Measurements from ENCODE around the gene ZNF764.
"Not testable (repeated sequence)": the region's sequence is repeated elsewhere in the genome, so short reads cannot be mapped to it uniquely, and the experiment has no call there.

The ZNF764 gene

DNA sequence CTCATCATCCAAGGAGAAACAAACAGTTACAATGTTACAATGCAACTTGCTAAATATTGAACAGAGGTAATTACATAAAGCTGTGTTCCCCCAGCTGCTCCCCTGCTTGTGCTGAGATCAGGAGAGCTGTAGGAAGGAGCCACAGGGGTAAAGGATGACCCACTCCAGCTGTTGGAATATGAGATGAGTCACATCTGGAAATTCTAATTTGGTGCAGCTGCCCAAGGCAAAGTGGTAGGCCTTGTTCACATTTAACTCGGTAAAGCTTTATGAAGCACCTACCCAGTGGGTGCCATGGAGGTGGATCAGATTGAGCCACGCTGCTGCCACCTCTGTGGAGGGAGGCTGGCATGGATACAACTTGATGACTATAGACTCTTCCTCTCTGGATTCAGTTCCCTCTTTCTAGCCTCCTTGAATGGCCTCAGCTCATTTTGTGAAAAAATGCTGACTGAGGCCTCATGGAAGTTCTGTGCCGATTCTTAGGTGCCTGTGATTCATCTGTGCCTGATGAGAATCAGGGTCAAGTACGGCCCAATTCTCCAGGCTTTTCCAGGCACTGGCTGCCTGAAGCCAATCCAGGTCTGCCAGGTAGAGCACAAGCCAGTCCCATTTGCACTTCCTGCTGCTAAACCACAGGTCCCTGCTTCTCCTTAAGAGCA lies 44.6 kb upstream of the ZNF764 start:
- no peak for DNase-seq
- Histone ChIP-seq H3K27me3 (replicated peaks) (no peaks in the 10 kb centered on the region), H3K27ac (no peak overlapping the region), H3K36me3 (replicated peaks) (peaks cover 19% of the 10 kb centered on the region), H3K4me3 (ENCODE audit: low read depth, low read length) (no peak overlapping the region)
- TF ChIP-seq, protein P1, sequence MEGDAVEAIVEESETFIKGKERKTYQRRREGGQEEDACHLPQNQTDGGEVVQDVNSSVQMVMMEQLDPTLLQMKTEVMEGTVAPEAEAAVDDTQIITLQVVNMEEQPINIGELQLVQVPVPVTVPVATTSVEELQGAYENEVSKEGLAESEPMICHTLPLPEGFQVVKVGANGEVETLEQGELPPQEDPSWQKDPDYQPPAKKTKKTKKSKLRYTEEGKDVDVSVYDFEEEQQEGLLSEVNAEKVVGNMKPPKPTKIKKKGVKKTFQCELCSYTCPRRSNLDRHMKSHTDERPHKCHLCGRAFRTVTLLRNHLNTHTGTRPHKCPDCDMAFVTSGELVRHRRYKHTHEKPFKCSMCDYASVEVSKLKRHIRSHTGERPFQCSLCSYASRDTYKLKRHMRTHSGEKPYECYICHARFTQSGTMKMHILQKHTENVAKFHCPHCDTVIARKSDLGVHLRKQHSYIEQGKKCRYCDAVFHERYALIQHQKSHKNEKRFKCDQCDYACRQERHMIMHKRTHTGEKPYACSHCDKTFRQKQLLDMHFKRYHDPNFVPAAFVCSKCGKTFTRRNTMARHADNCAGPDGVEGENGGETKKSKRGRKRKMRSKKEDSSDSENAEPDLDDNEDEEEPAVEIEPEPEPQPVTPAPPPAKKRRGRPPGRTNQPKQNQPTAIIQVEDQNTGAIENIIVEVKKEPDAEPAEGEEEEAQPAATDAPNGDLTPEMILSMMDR (IDR thresholded peaks at IDR 0.05; ENCODE audit: low read depth, low read length, missing control alignments), result no peak
- in situ Hi-C loops (cut with HindIII; ENCODE audit: low pct_ligation_motif_present, low sequenced_read_pairs), result loop anchor here (25.0 kb wide), 1 partner anchor 165 kb away; the partner anchor contains the start of genes DCTPP1 and SEPHS2

DNA sequence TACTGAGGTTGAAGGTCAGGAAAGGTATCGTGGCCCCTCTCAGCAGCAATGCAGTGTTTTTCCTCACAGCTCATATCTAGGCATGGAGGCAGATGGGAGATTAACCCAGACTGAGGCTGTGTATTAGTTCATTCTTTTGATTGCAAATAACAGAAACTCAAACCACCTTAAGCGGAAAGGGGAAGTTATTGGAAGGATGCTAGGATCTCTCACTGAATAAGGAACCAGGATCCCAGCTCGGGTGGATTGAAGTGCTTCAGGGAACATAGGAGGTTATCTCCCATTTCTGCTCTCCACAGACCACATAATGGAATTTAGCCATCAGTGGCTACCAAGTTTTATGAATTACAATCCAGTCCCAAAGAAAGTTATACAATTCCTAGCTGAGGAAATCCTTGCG lies 43.8 kb upstream of the ZNF764 start:
- no peak overlapping the region for H3K4me3 ChIP-seq (ENCODE audit: low read depth, low read length)
- TF ChIP-seq, protein P1 (IDR thresholded peaks at IDR 0.05; ENCODE audit: low read depth, low read length, missing control alignments), result no peak
- no peaks in the 10 kb centered on the region for H3K27me3 ChIP-seq (replicated peaks)
- in situ Hi-C loops (cut with HindIII; ENCODE audit: low pct_ligation_motif_present, low sequenced_read_pairs), result loop anchor here (25.0 kb wide), 1 partner anchor 165 kb away; the partner anchor contains the start of genes DCTPP1 and SEPHS2
- H3K36me3 ChIP-seq (replicated peaks), result peaks cover 19% of the 10 kb centered on the region
- H3K27ac ChIP-seq, result no peak overlapping the region
- DNase-seq, result no peak

DNA sequence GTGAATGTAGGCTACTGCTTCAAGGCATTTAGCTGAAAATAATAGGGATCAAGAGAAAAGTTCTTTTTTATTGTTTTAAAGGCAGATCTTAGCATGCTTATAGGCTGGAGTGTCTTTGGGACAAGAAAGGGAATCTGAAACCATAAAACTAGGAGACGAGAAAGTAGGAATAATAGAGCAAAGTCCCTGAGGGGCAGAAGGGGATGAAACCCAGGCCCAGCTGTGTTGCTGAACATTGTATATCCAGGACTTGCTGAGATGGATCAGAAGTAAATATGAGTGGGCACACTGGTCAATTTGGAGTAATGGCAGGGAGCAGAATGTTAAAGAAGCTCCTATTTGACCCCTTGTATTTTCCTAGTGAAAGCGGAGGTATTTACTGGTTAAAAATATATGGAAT lies 42.8 kb upstream of the ZNF764 start:
- in situ Hi-C loops (cut with HindIII; ENCODE audit: low pct_ligation_motif_present, low sequenced_read_pairs), result loop anchor here (25.0 kb wide), 1 partner anchor 164 kb away; the partner anchor contains the start of genes DCTPP1 and SEPHS2
- no peak for DNase-seq
- H3K27ac ChIP-seq, result no peak overlapping the region
- H3K36me3 ChIP-seq (replicated peaks), result peaks cover 19% of the 10 kb centered on the region
- H3K27me3 ChIP-seq (replicated peaks), result no peaks in the 10 kb centered on the region
- TF ChIP-seq, protein P1 (IDR thresholded peaks at IDR 0.05; ENCODE audit: low read depth, low read length, missing control alignments), result no peak
- H3K4me3 ChIP-seq (ENCODE audit: low read depth, low read length), result no peak overlapping the region

DNA sequence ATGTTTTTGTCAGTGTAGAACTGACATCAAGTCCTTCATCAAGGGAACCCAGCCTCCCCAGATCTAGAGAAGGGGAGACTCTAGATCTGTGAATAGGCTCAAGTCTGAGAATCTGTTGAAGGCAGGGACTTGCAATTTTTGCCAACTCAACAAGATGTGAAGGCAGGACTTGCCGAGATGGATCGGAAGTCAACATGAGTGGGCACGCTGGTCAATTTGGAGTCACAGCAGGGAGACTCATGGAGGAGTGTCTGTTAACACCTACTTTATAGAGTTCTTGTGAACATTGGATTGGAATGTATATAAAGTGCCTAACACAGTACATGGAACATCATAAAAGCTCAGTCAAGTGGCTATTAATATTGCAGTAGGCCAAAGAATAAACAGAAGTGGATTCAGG lies 42.0 kb upstream of the ZNF764 start:
- Histone ChIP-seq H3K27me3 (replicated peaks) (no peaks in the 10 kb centered on the region), H3K36me3 (replicated peaks) (peaks cover 17% of the 10 kb centered on the region), H3K27ac (no peak overlapping the region), H3K4me3 (ENCODE audit: low read depth, low read length) (no peak overlapping the region)
- no peak for DNase-seq
- in situ Hi-C loops (cut with HindIII; ENCODE audit: low pct_ligation_motif_present, low sequenced_read_pairs), result loop anchor here (25.0 kb wide), 1 partner anchor 163 kb away; the partner anchor contains the start of genes DCTPP1 and SEPHS2
- TF ChIP-seq, protein P1 (IDR thresholded peaks at IDR 0.05; ENCODE audit: low read depth, low read length, missing control alignments), result no peak

DNA sequence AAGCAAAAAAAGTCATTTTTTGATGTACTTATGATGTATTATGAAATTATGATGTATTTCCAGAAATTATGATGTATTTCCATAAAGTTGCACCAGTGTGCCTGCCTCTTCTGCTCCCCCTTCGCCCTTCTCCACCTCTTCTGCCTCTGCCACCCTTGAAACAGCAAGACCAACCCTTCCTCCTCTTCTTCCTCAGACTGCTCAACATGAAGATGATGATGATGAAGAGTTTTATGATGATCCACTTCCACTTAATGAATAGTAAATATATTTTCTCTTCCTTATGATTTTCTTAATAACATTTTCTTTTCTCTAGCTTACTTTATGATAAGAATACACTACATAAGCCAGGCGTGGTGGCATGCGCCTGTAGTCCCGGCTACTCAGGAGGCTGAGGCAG lies 34.7 kb upstream of the ZNF764 start:
- TF ChIP-seq, protein P1 (IDR thresholded peaks at IDR 0.05; ENCODE audit: low read depth, low read length, missing control alignments), result no peak
- in situ Hi-C loops (cut with HindIII; ENCODE audit: low pct_ligation_motif_present, low sequenced_read_pairs), result no loop called here
- H3K27me3 ChIP-seq (replicated peaks), result no peaks in the 10 kb centered on the region

DNA sequence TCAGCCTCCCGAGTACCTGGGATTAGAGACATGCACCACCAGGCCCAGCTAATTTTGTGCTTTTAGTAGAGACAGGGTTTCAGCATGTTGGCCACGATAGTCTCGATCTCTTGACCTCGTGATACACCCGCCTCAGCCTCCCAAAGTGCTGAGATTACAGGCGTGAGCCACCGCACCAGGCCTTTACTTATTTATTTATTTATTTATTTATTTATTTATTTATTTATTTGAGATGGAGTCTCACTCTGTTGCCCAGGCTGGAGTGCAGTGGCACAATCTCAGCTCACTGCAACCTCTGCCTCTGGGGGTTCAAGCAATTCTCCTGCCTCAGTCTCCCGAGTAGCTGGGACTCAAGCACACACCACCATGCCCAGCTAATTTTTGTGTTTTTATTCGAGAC lies 32.7 kb upstream of the ZNF764 start:
- in situ Hi-C loops (cut with HindIII; ENCODE audit: low pct_ligation_motif_present, low sequenced_read_pairs); H3K36me3 ChIP-seq (replicated peaks); DNase-seq: not testable (repeated sequence)

More for the DNA sequence above, 34.7 kb upstream of the ZNF764 start:
- H3K27ac ChIP-seq, result no peak overlapping the region
- H3K36me3 ChIP-seq (replicated peaks), result no peaks in the 10 kb centered on the region
- DNase-seq, result no peak
- no peak overlapping the region for H3K4me3 ChIP-seq (ENCODE audit: low read depth, low read length)

DNA sequence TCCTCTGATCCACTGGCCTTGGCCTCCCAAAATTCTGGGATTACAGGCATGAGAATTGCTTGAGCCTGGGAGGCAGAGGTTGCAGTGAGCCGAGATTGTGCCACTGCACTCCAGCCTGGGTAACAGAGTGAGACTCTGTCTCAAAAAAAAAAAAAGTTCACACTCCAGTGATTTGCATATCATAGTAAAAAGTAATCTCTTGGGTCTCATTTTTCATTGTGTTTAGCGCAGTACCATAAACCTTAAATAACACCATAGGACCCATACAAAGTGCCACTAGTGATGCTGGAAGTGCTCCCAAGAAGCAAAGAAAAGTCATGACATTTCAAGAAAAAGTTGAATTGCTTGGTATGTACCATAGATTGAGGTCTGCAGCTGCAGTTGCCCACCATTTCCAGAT lies 31.4 kb upstream of the ZNF764 start:
- DNase-seq; H3K36me3 ChIP-seq (replicated peaks); H3K27ac ChIP-seq; H3K4me3 ChIP-seq (ENCODE audit: low read depth, low read length); in situ Hi-C loops (cut with HindIII; ENCODE audit: low pct_ligation_motif_present, low sequenced_read_pairs); H3K27me3 ChIP-seq (replicated peaks): not testable (repeated sequence)

More for the DNA sequence above, 32.7 kb upstream of the ZNF764 start:
- not testable (repeated sequence) for H3K27me3 ChIP-seq (replicated peaks); H3K27ac ChIP-seq; H3K4me3 ChIP-seq (ENCODE audit: low read depth, low read length)
